ENCODE data around the gene ABHD17B.
"Not testable (repeated sequence)": the region's sequence is repeated elsewhere in the genome, so short reads cannot be mapped to it uniquely, and the experiment has no call there.

ABHD17B gene

GRCh38 chr9:71911061-71911907 is at the start of gene ABHD17B, which contains the start of gene C9orf85:
ABHD17B (minus strand) TSS chr9:71911193; CDS start chr9:71875080, 36,113 bp downstream.
C9orf85 (plus strand) TSS chr9:71911639; CDS start chr9:71911735, 96 bp downstream.
- peak; percentile 99 for DNase-seq (ENCODE audit: low spot score)

- no peak for DNase-seq (ENCODE audit: low spot score)
These were observed 44.4 kb upstream of the ABHD17B start for GRCh38 chr9:71955300-71955915.

GRCh38 chr9:71954652-71955051 is 43.7 kb upstream of the ABHD17B start:
- not testable (repeated sequence) for DNase-seq (ENCODE audit: low spot score)

GRCh38 chr9:71944754-71945375 is 33.9 kb upstream of the ABHD17B start:
- DNase-seq (ENCODE audit: low spot score) = no peak

GRCh38 chr9:71941998-71942567 is 31.1 kb upstream of the ABHD17B start:
- no peak for DNase-seq (ENCODE audit: low spot score)

GRCh38 chr9:71941060-71941568 is 30.1 kb upstream of the ABHD17B start:
- no peak for DNase-seq (ENCODE audit: low spot score)

- no peak for DNase-seq (ENCODE audit: low spot score)
These were observed 26.9 kb upstream of the ABHD17B start for GRCh38 chr9:71937898-71938297.

GRCh38 chr9:71937070-71937625 is 26.2 kb upstream of the ABHD17B start:
- no peak for DNase-seq (ENCODE audit: low spot score)

GRCh38 chr9:71936066-71936465 is 25.1 kb upstream of the ABHD17B start:
- no peak for DNase-seq (ENCODE audit: low spot score)

GRCh38 chr9:71931166-71931565 is 20.2 kb upstream of the ABHD17B start:
- DNase-seq (ENCODE audit: low spot score) = no peak

GRCh38 chr9:71929791-71930440 is 18.9 kb upstream of the ABHD17B start:
- DNase-seq (ENCODE audit: low spot score) = no peak

- DNase-seq (ENCODE audit: low spot score) = no peak
These were observed 18.2 kb upstream of the ABHD17B start for GRCh38 chr9:71929223-71929622.

GRCh38 chr9:71928806-71929205 is 17.8 kb upstream of the ABHD17B start:
- no peak for DNase-seq (ENCODE audit: low spot score)

GRCh38 chr9:71928376-71928775 is 17.4 kb upstream of the ABHD17B start:
- DNase-seq (ENCODE audit: low spot score) = no peak

GRCh38 chr9:71925834-71926233 is 14.8 kb upstream of the ABHD17B start:
- DNase-seq (ENCODE audit: low spot score) = no peak

- no peak for DNase-seq (ENCODE audit: low spot score)
These were observed 13.6 kb upstream of the ABHD17B start for GRCh38 chr9:71924576-71924975.

- DNase-seq (ENCODE audit: low spot score) = no peak
These were observed 10.3 kb upstream of the ABHD17B start for GRCh38 chr9:71921190-71921814.

- DNase-seq (ENCODE audit: low spot score) = no peak
These were observed 9.6 kb upstream of the ABHD17B start for GRCh38 chr9:71920456-71921189.

GRCh38 chr9:71918419-71918818 is 7.4 kb upstream of the ABHD17B start:
- DNase-seq (ENCODE audit: low spot score) = no peak

GRCh38 chr9:71916834-71917534 is 6.0 kb upstream of the ABHD17B start:
- peak; percentile 67 for DNase-seq (ENCODE audit: low spot score)
